Psoas muscle (tissue), 8 donors: ENCODE results near the gene SNAPC4. TPM values are rescaled to one million over a fixed set of nuclear protein-coding genes. Genes with fewer than 3 reads are reported as not detected.

Experiments
- ATAC-seq, 4 donors: fragments of 200-7000 bp; cut with Tn5 transposase; one replicate each; pipeline ENCODE4 v1.9.1; 2020; ENCODE audit warnings: moderate library complexity in 3 of 4, mild to moderate bottlenecking in 2 of 4
- DNase-seq, 2 donors: peaks; one replicate each; pipeline ENCODE4 v3.0.0-alpha.2; 2020
- H3K27ac ChIP-seq: fragments of 200-600 bp; one replicate; pipeline ENCODE4 v1.8.0; 2022
- H3K27me3 ChIP-seq, 3 donors: fragments of 200-600 bp in 1 of 3; one replicate each; pipeline versions ENCODE4 v1.6.1 to v1.8.0; 2013 to 2022; ENCODE audit warnings: low read length in 2 of 3, mild to moderate bottlenecking in 2 of 3, moderate library complexity in 1 of 3; ENCODE audit not compliant: insufficient read depth in 3 of 3
- H3K36me3 ChIP-seq, 2 donors: fragments of 200-600 bp in 1 of 2; one replicate each; pipeline versions ENCODE4 v1.6.1 to v1.8.0; 2013 to 2022; ENCODE audit warnings: low read depth in 1 of 2, mild to moderate bottlenecking in 1 of 2, moderate library complexity in 1 of 2; ENCODE audit not compliant: insufficient read depth in 1 of 2
- H3K4me1 ChIP-seq: fragments of 200-600 bp; one replicate; pipeline ENCODE4 v1.8.0; 2022
- H3K4me3 ChIP-seq: fragments of 200-600 bp; one replicate; pipeline ENCODE4 v1.8.0; 2022; ENCODE audit warnings: mild to moderate bottlenecking
- H3K9me3 ChIP-seq: fragments of 200-600 bp; one replicate; pipeline ENCODE4 v1.8.0; 2022
- CTCF ChIP-seq: fragments of 200-600 bp; IDR thresholded peaks from one replicate; pipeline ENCODE4 v1.8.0; 2022; ENCODE audit warnings: antibody characterized with exemption
- WGBS, 3 donors: extraction: QIAGEN DNeasy Blood & Tissue Kit; methylation state at CpG; one replicate each; pipeline versions ENCODE4 v1.1.6 to v1.1.7; 2013; 5-methylcytosine and 5-hydroxymethylcytosine counted together
- intact Hi-C, 2 donors: fragments of 100-400 bp; cut with DNase I; formaldehyde crosslinking; loops; one replicate each; pipeline versions ENCODE4 v1.11.0 to v1.14.2; 2022
- polyA plus RNA-seq, 3 donors: library from polyadenylated mRNA; stranded (reverse); fragments of 200-250 nt; gene quantifications; one replicate each; pipeline ENCODE4 v1.2.3, GENCODE V29; 2013
- total RNA-seq, 4 donors: library from RNA; stranded (reverse); fragmentation: NEBNext Ultra II Directional in 2 of 4; extraction: Animal tissue kit (Norgen Biotek cat#: 25700) in 2 of 4; gene quantifications; one replicate each; pipeline versions ENCODE4 v1.2.1 to v1.2.4, GENCODE V29; 2021 to 2023
- donor health status: healthy with polysubstance abuse.
- donor health status: DM: no; HTN: no; CAD: no; lungs with moderate emphysema.
- donor health status: Bipolar disorder and iron deficiency.
- donor health status: healthy.
- donor health status: DM: yes; HTN: yes; CAD: no.
- donor health status: DM: no; HTN: no; CAD: no.
- donor health status: DM: no; HTN: no; CAD: no.
- donor health status: DM: yes; HTN: yes; CAD: no.

SNAPC4 gene
- total and polyA plus RNA-seq, 7 donors = 3.1 to 6.5 (median 4.6) TPM

- ATAC-seq = no peak
- 91 to 96% (median 92%) methylated on average over 15 to 17 of the region's 17 CpGs for WGBS, 3 donors
- Histone ChIP-seq H3K27me3 (no peaks in the 10 kb centered on the region), H3K4me1 (no peaks in the 10 kb centered on the region), H3K4me3 (no peak overlapping the region), H3K27ac (no peak overlapping the region), H3K9me3 (no peaks in the 10 kb centered on the region), H3K36me3 (peaks cover 8 to 69% of the 10 kb centered on the region in 2 donors)
- DNase-seq = no peak
- intact Hi-C loops = no loop called here
- no peak for TF ChIP-seq CTCF
Measured at GRCh38 chr9:136380381-136380780, 19.6 kb downstream of the SNAPC4 start.

GRCh38 chr9:136379891-136380290 lies 20.1 kb downstream of the SNAPC4 start:
- DNase-seq = no peak
- WGBS, 3 donors = 81 to 89% (median 85%) methylated on average over 10 to 11 of the region's 11 CpGs

DNA sequence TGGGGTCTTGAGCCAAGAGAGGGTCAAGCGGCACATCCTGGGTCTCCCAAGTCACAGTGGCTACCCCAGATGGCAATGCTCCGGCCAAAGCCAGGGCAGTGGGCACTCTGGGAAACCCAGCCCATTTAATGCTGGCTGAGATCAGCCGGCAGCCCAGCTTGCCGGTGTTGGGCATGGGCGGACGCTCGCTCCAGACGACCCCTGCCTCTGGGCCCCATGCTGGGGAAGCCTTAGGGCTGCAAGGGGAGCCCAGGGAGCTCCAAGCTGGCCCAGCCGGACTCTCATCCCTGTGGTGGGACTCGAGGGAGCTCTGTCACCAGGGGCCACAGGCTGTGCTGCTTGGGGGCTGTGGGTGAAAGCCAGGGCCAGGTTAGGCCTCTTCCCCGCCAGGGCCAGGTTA lies 20.6 kb downstream of the SNAPC4 start:
- no peak for TF ChIP-seq CTCF
- Histone ChIP-seq H3K4me3 (no peak overlapping the region), H3K4me1 (no peaks in the 10 kb centered on the region), H3K9me3 (no peaks in the 10 kb centered on the region), H3K27ac (no peak overlapping the region), H3K27me3 (no peaks in the 10 kb centered on the region), H3K36me3 (peaks cover 6 to 63% of the 10 kb centered on the region in 2 donors)
- WGBS, 3 donors = 86 to 98% (median 92%) methylated on average over 11 of the region's 11 CpGs
- DNase-seq = no peak
- intact Hi-C loops = no loop called here
- no peak for ATAC-seq

More at GRCh38 chr9:136379891-136380290, 20.1 kb downstream of the SNAPC4 start:
- ATAC-seq = no peak
- Histone ChIP-seq H3K27ac (no peak overlapping the region), H3K27me3 (no peaks in the 10 kb centered on the region), H3K36me3 (peaks cover 6 to 68% of the 10 kb centered on the region in 2 donors), H3K4me3 (no peak overlapping the region), H3K4me1 (no peaks in the 10 kb centered on the region), H3K9me3 (no peaks in the 10 kb centered on the region)
- TF ChIP-seq CTCF = no peak
- intact Hi-C loops = no loop called here

DNA sequence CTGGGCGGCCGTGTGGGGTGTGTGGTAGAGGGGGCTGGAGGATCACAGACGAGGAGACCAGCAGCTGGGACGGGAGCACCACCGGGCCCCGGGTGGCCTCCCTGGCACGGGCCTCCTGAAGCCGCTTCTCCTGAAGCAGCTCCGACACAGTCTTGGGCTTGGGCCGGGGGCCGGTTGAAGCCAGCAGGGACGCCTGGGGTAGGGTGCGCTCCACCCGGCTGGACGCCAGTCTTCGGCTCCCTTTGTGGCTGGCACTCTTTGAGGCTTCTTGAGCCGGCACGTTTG lies 21.0 kb downstream of the SNAPC4 start:
- peaks cover 6 to 59% of the 10 kb centered on the region in 2 donors for H3K36me3 ChIP-seq
- no peaks in the 10 kb centered on the region for H3K4me1 ChIP-seq
- H3K27me3 ChIP-seq = no peaks in the 10 kb centered on the region
- H3K9me3 ChIP-seq = no peaks in the 10 kb centered on the region
- no peak overlapping the region for H3K27ac ChIP-seq
- 84 to 93% (median 90%) methylated on average over 16 to 18 of the region's 18 CpGs for WGBS, 3 donors
- DNase-seq = no peak
- no peak overlapping the region for H3K4me3 ChIP-seq
- TF ChIP-seq CTCF = no peak
- no peak for ATAC-seq
- intact Hi-C loops = no loop called here

DNA sequence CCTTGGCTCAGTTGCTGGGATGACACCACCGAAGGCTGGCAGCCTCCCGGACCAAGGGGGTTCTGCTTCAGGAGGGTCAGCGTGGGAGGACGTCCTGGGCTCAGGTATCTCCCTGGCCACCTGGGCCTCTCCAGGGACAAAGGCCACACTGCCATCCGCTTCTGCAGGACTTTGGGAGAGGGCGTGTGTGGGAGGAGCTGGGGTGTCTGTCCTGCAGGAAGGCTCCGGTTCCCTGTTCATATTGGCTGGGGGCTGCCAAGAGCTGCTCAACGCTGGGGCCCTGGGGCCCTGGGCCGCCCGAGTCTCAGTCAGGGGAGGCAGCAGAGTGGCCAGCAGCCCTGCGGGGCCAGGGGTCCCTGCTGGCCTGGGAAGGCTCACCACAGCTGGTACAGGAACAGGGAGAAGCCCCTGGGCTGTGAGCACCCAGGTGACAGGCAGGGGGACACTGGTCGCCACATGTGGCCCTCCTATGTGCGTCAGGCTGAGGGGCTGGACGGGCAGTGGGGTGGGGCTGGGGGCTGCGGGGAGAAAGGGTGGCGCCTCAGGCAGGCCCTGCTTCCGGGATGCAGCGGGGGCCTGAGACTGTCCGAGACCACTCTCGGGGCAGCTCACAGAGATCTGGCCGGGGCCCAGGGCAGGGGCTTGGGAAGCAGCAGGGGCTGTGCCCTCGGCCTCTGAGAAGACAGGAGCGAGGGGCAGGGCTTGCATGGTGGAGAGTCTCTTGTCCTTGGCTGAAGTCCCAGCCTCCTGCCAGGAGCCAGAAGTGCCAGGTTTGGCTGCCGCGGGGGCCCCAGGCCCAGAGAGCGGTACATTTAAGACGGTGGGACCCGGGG lies 21.6 kb downstream of the SNAPC4 start:
- peaks cover 5 to 56% of the 10 kb centered on the region in 2 donors for H3K36me3 ChIP-seq
- no peak for DNase-seq

More for the DNA sequence above, 21.6 kb downstream of the SNAPC4 start:
- TF ChIP-seq CTCF = no peak
- Histone ChIP-seq H3K27ac (no peak overlapping the region), H3K4me3 (no peak overlapping the region), H3K4me1 (no peaks in the 10 kb centered on the region), H3K9me3 (no peaks in the 10 kb centered on the region), H3K27me3 (no peaks in the 10 kb centered on the region)
- intact Hi-C loops = no loop called here
- 82 to 87% (median 85%) methylated on average over 22 to 28 of the region's 28 CpGs for WGBS, 3 donors
- ATAC-seq = no peak
